Activated naive CD4-positive, alpha-beta T cell treated with anti-CD3 and anti-CD28 coated beads, Interleukin-2, amount 50 U/mL, for 16 hours (primary cell): Measurements from ENCODE around the gene PBRM1.

Experiments used
- DNase-seq: peaks from one replicate; pipeline ENCODE4 v3.0.0-alpha.2; 2020

PBRM1 gene

GRCh38 chr3:52655895-52656294 lies 29.8 kb downstream of the PBRM1 start:
- no peak for DNase-seq

- no peak for DNase-seq
Observed at GRCh38 chr3:52651592-52651991, 34.1 kb downstream of the PBRM1 start.

- no peak for DNase-seq
Observed at GRCh38 chr3:52650439-52650838, 35.3 kb downstream of the PBRM1 start.

- DNase-seq: no peak
Observed at GRCh38 chr3:52649461-52650210, 36.1 kb downstream of the PBRM1 start.

- DNase-seq: no peak
Observed at GRCh38 chr3:52645549-52645948, 40.2 kb downstream of the PBRM1 start.

GRCh38 chr3:52636673-52637072 lies 49.0 kb downstream of the PBRM1 start:
- no peak for DNase-seq

- no peak for DNase-seq
Observed at GRCh38 chr3:52633786-52634185, 51.9 kb downstream of the PBRM1 start.

GRCh38 chr3:52625041-52625440 lies 60.7 kb downstream of the PBRM1 start:
- DNase-seq: no peak

- no peak for DNase-seq
Observed at GRCh38 chr3:52623234-52623792, 62.4 kb downstream of the PBRM1 start.

GRCh38 chr3:52620580-52620979 lies 65.1 kb downstream of the PBRM1 start:
- no peak for DNase-seq

GRCh38 chr3:52615166-52615565 lies 70.5 kb downstream of the PBRM1 start:
- no peak for DNase-seq

GRCh38 chr3:52614689-52615088 lies 71.0 kb downstream of the PBRM1 start:
- no peak for DNase-seq

- DNase-seq: no peak
Observed at GRCh38 chr3:52609316-52609815, 76.3 kb downstream of the PBRM1 start.

GRCh38 chr3:52608337-52608736 lies 77.4 kb downstream of the PBRM1 start:
- no peak for DNase-seq

GRCh38 chr3:52606373-52607085 lies 79.2 kb downstream of the PBRM1 start:
- no peak for DNase-seq

GRCh38 chr3:52600258-52600657 lies 85.5 kb downstream of the PBRM1 start:
- DNase-seq: no peak

GRCh38 chr3:52596658-52597265 lies 89.0 kb downstream of the PBRM1 start:
- no peak for DNase-seq

GRCh38 chr3:52593103-52593502 lies 92.6 kb downstream of the PBRM1 start:
- no peak for DNase-seq

GRCh38 chr3:52574056-52574965 lies 111.4 kb downstream of the PBRM1 start:
- no peak for DNase-seq

- no peak for DNase-seq
Observed at GRCh38 chr3:52572221-52572620, 113.5 kb downstream of the PBRM1 start.

GRCh38 chr3:52570076-52570475 lies 115.6 kb downstream of the PBRM1 start:
- no peak for DNase-seq

- no peak for DNase-seq
Observed at GRCh38 chr3:52568069-52568468, 117.6 kb downstream of the PBRM1 start.
